Measurements from ENCODE around the gene TMSB4X. TPM values are rescaled to one million over a fixed set of nuclear protein-coding genes. Genes with fewer than 3 reads are reported as not detected.
A peak's percentile ranks its signal among the peaks of the same experiment; 100 is the strongest.
"Not testable (repeated sequence)": the region's sequence is repeated elsewhere in the genome, so short reads cannot be mapped to it uniquely, and the experiment has no call there.

Gene TMSB4X
- total RNA-seq = 4,785 TPM
- 4,487 TPM for polyA plus RNA-seq

- WGBS = 1% methylated on average over 60 of the region's 60 CpGs
- Histone ChIP-seq H3K4me3 (ENCODE audit: low read depth, low read length) (peak within 1 kb of the TSS; percentile 92), H3K4me1 (ENCODE audit: insufficient read depth) (no peaks in the 10 kb centered on the region), H3K27ac (ENCODE audit: low read depth) (peak within 1 kb of the TSS; percentile 91), H3K36me3 (ENCODE audit: insufficient read depth) (no peaks in the 10 kb centered on the region)
- no peak for DNase-seq (ENCODE audit: extremely low spot score)
Measured at GRCh38 chrX:12974796-12975669, at the start of gene TMSB4X. Gene TMSB4X, plus strand, starts transcription at chrX:12975110.

- H3K27ac ChIP-seq (ENCODE audit: low read depth) = no peak overlapping the region
Measured at GRCh38 chrX:12929701-12930100, 45.2 kb upstream of the TMSB4X start.

GRCh38 chrX:12930150-12930549 is 44.8 kb upstream of the TMSB4X start:
- H3K4me1 ChIP-seq (ENCODE audit: insufficient read depth) = no peaks in the 10 kb centered on the region
- no peak for DNase-seq (ENCODE audit: extremely low spot score)
- no peak overlapping the region for H3K27ac ChIP-seq (ENCODE audit: low read depth)
- no peaks in the 10 kb centered on the region for H3K36me3 ChIP-seq (ENCODE audit: insufficient read depth)
- H3K4me3 ChIP-seq (ENCODE audit: low read depth, low read length) = no peak overlapping the region
- WGBS = 98% methylated on average over 2 of the region's 2 CpGs

More at GRCh38 chrX:12929701-12930100, 45.2 kb upstream of the TMSB4X start:
- 83% methylated on average over 4 of the region's 4 CpGs for WGBS
- Histone ChIP-seq H3K4me1 (ENCODE audit: insufficient read depth) (no peaks in the 10 kb centered on the region), H3K36me3 (ENCODE audit: insufficient read depth) (no peaks in the 10 kb centered on the region), H3K4me3 (ENCODE audit: low read depth, low read length) (no peak overlapping the region)
- DNase-seq (ENCODE audit: extremely low spot score) = no peak

- Histone ChIP-seq H3K4me3 (ENCODE audit: low read depth, low read length) (no peak overlapping the region), H3K4me1 (ENCODE audit: insufficient read depth) (no peaks in the 10 kb centered on the region), H3K27ac (ENCODE audit: low read depth) (no peak overlapping the region), H3K36me3 (ENCODE audit: insufficient read depth) (no peaks in the 10 kb centered on the region)
- 100% methylated on average over 1 of the region's 1 CpG for WGBS
- no peak for DNase-seq (ENCODE audit: extremely low spot score)
Measured at GRCh38 chrX:12932244-12932643, 42.7 kb upstream of the TMSB4X start.

GRCh38 chrX:12934850-12935249 is 40.1 kb upstream of the TMSB4X start:
- H3K36me3 ChIP-seq (ENCODE audit: insufficient read depth) = no peaks in the 10 kb centered on the region
- H3K27ac ChIP-seq (ENCODE audit: low read depth) = no peak overlapping the region
- 69% methylated on average over 5 of the region's 5 CpGs for WGBS
- no peak overlapping the region for H3K4me3 ChIP-seq (ENCODE audit: low read depth, low read length)
- no peaks in the 10 kb centered on the region for H3K4me1 ChIP-seq (ENCODE audit: insufficient read depth)
- no peak for DNase-seq (ENCODE audit: extremely low spot score)

GRCh38 chrX:12936947-12937346 is 38.0 kb upstream of the TMSB4X start:
- 85% methylated on average over 1 of the region's 1 CpG for WGBS

GRCh38 chrX:12940471-12940870 is 34.4 kb upstream of the TMSB4X start:
- not testable (repeated sequence) for DNase-seq (ENCODE audit: extremely low spot score); H3K4me3 ChIP-seq (ENCODE audit: low read depth, low read length); H3K4me1 ChIP-seq (ENCODE audit: insufficient read depth); H3K36me3 ChIP-seq (ENCODE audit: insufficient read depth); H3K27ac ChIP-seq (ENCODE audit: low read depth)
- 93% methylated on average over 9 of the region's 9 CpGs for WGBS

More at GRCh38 chrX:12936947-12937346, 38.0 kb upstream of the TMSB4X start:
- Histone ChIP-seq H3K36me3 (ENCODE audit: insufficient read depth) (no peaks in the 10 kb centered on the region), H3K4me1 (ENCODE audit: insufficient read depth) (no peaks in the 10 kb centered on the region), H3K4me3 (ENCODE audit: low read depth, low read length) (no peak overlapping the region), H3K27ac (ENCODE audit: low read depth) (no peak overlapping the region)
- DNase-seq (ENCODE audit: extremely low spot score) = no peak

GRCh38 chrX:12943592-12943991 is 31.3 kb upstream of the TMSB4X start:
- WGBS = 82% methylated on average over 4 of the region's 6 CpGs
- H3K4me3 ChIP-seq (ENCODE audit: low read depth, low read length); H3K4me1 ChIP-seq (ENCODE audit: insufficient read depth); H3K27ac ChIP-seq (ENCODE audit: low read depth); DNase-seq (ENCODE audit: extremely low spot score); H3K36me3 ChIP-seq (ENCODE audit: insufficient read depth): not testable (repeated sequence)

GRCh38 chrX:12944452-12944851 is 30.5 kb upstream of the TMSB4X start:
- 80% methylated on average over 2 of the region's 4 CpGs for WGBS
- not testable (repeated sequence) for H3K36me3 ChIP-seq (ENCODE audit: insufficient read depth); DNase-seq (ENCODE audit: extremely low spot score); H3K27ac ChIP-seq (ENCODE audit: low read depth); H3K4me1 ChIP-seq (ENCODE audit: insufficient read depth); H3K4me3 ChIP-seq (ENCODE audit: low read depth, low read length)

- no peaks in the 10 kb centered on the region for H3K36me3 ChIP-seq (ENCODE audit: insufficient read depth)
- 92% methylated on average over 4 of the region's 4 CpGs for WGBS
- no peaks in the 10 kb centered on the region for H3K4me1 ChIP-seq (ENCODE audit: insufficient read depth)
- DNase-seq (ENCODE audit: extremely low spot score) = no peak
- H3K27ac ChIP-seq (ENCODE audit: low read depth) = no peak overlapping the region
- no peak overlapping the region for H3K4me3 ChIP-seq (ENCODE audit: low read depth, low read length)
Measured at GRCh38 chrX:12945494-12945893, 29.4 kb upstream of the TMSB4X start.

- WGBS = 66% methylated on average over 4 of the region's 4 CpGs
- DNase-seq (ENCODE audit: extremely low spot score) = no peak
- Histone ChIP-seq H3K4me3 (ENCODE audit: low read depth, low read length) (no peak overlapping the region), H3K4me1 (ENCODE audit: insufficient read depth) (no peaks in the 10 kb centered on the region), H3K36me3 (ENCODE audit: insufficient read depth) (no peaks in the 10 kb centered on the region), H3K27ac (ENCODE audit: low read depth) (no peak overlapping the region)
Measured at GRCh38 chrX:12946406-12946805, 28.5 kb upstream of the TMSB4X start.

- no peaks in the 10 kb centered on the region for H3K36me3 ChIP-seq (ENCODE audit: insufficient read depth)
Measured at GRCh38 chrX:12946838-12947544, 27.9 kb upstream of the TMSB4X start.

GRCh38 chrX:12947545-12948235 is 27.2 kb upstream of the TMSB4X start:
- 85% methylated on average over 5 of the region's 5 CpGs for WGBS
- Histone ChIP-seq H3K4me3 (ENCODE audit: low read depth, low read length) (no peak overlapping the region), H3K36me3 (ENCODE audit: insufficient read depth) (no peaks in the 10 kb centered on the region), H3K27ac (ENCODE audit: low read depth) (no peak overlapping the region), H3K4me1 (ENCODE audit: insufficient read depth) (no peaks in the 10 kb centered on the region)
- DNase-seq (ENCODE audit: extremely low spot score) = no peak

More at GRCh38 chrX:12946838-12947544, 27.9 kb upstream of the TMSB4X start:
- 51% methylated on average over 5 of the region's 5 CpGs for WGBS
- Histone ChIP-seq H3K4me3 (ENCODE audit: low read depth, low read length) (no peak overlapping the region), H3K4me1 (ENCODE audit: insufficient read depth) (no peaks in the 10 kb centered on the region), H3K27ac (ENCODE audit: low read depth) (no peak overlapping the region)
- no peak for DNase-seq (ENCODE audit: extremely low spot score)
